ENCODE data around the gene SSR1. TPM values are rescaled to one million over a fixed set of nuclear protein-coding genes. Genes with fewer than 3 reads are reported as not detected.

SSR1 gene
- total RNA-seq, 1 experiment from 2014 or later, result 102 TPM

DNA sequence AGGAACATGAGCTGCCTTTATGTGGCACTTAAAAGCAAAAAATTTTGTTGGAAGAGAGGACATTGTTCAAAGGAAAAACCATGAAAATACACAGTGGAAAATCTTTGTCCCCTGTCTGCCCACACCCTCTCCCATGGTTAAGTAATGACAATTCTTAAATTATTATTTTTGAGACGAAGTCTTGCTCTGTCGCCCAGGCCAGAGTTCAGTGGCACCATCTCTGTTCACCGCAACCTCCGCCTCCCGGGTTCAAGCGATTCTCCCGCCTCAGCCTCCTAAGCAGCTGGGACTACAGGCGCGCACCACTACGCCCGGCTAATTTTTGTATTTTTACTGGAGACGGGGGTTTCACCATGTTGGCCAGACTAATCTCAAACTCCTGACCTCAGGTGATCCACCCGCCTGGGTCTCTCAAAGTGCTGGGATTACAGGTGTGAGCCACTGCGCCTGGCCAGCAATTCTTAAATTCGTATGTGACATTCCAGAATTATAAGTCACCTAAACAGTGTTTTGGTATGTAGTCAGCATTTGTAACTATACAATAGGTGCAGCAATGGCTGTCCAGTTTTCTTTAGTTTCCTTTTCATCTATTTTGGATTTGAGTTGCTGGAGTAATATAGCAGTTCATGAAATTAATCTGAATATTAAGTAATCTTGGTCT, 636 bp upstream of the SSR1 start:
- Histone ChIP-seq H4K20me1 (ENCODE audit: control insufficient read depth, insufficient read depth, insufficient read length) (peaks cover 4% of the 10 kb centered on the region), H3K23me2 (ENCODE audit: insufficient read length, low read depth, low read length, poor library complexity, severe bottlenecking) (no peaks in the 10 kb centered on the region), H3T11ph (ENCODE audit: low read length) (no peak overlapping the region), H3K4ac (ENCODE audit: low read depth, low read length) (no peak overlapping the region; the same call in 1 of the 2 replicates), H3K9me3 (ENCODE audit: control insufficient read depth, low read depth, low read length) (no peaks in the 10 kb centered on the region), H3K79me1 (ENCODE audit: insufficient read depth, low read depth, low read length, poor library complexity, severe bottlenecking) (peaks cover 3% of the 10 kb centered on the region), H3K27me3 (ENCODE audit: insufficient read depth, low read length) (no peaks in the 10 kb centered on the region), H3K27ac (ENCODE audit: insufficient read length, low read depth, low read length) (no peak overlapping the region), H2AK5ac (ENCODE audit: insufficient read length, low read length) (no peak overlapping the region), H4K5ac (ENCODE audit: insufficient read length, low read depth, low read length) (no peak overlapping the region), H3K9ac (ENCODE audit: extremely low read depth, insufficient read length, low read length) (peak overlapping the region; percentile 84), H3K4me1 (ENCODE audit: insufficient read depth, low read length) (no peaks in the 10 kb centered on the region; the same call in 1 of the 2 replicates), H2BK120ac (ENCODE audit: low read depth, low read length, poor library complexity, severe bottlenecking) (no peak overlapping the region), H2BK5ac (ENCODE audit: insufficient read length, low read length) (no peak overlapping the region), H3K56ac (ENCODE audit: insufficient read length, low read depth, low read length) (no peak overlapping the region), H2BK12ac (ENCODE audit: insufficient read length, low read depth, low read length) (no peak overlapping the region), H2AFZ (ENCODE audit: low read length) (no peak overlapping the region), H3K4me2 (ENCODE audit: insufficient read depth, insufficient read length, low read length) (peak overlapping the region; percentile 53), H2BK20ac (ENCODE audit: low read depth, low read length, poor library complexity, severe bottlenecking) (no peak overlapping the region), H2BK15ac (ENCODE audit: low read depth, low read length) (no peak overlapping the region), H3K79me2 (ENCODE audit: insufficient read depth, low read length) (peaks cover 8% of the 10 kb centered on the region; the same call in 1 of the 2 replicates), H3K23ac (ENCODE audit: insufficient read length, low read depth, low read length) (no peak overlapping the region), H4K8ac (replicated peaks; ENCODE audit: insufficient read length, low read depth, low read length) (no peak overlapping the region), H3K14ac (ENCODE audit: insufficient read depth, low read length) (no peak overlapping the region), H4K91ac (ENCODE audit: insufficient read length, low read depth, low read length) (no peak overlapping the region), H3K18ac (ENCODE audit: insufficient read length, low read depth, low read length) (no peak overlapping the region)
- peaks cover 0 to 3% of the 10 kb centered on the region in 2 experiments; a peak in 2 of 5 replicates for H3K9me3 Mint-ChIP-seq
- peaks cover 11 to 19% (median 17%) of the 10 kb centered on the region in 3 experiments for H3K36me3 Mint-ChIP-seq (ENCODE audit: insufficient read depth in 1 of 3, low read depth in 3 of 3)
- peaks cover 9 to 14% of the 10 kb centered on the region in 2 experiments for H3K4me1 Mint-ChIP-seq
- H3K27ac Mint-ChIP-seq, result peak overlapping the region; percentile 75 to 84 (median 77); a peak in 4 of 7 replicates
- peak overlapping the region; percentile 93 to 95 for H3K4me3 Mint-ChIP-seq
- TF ChIP-seq, protein P1, sequence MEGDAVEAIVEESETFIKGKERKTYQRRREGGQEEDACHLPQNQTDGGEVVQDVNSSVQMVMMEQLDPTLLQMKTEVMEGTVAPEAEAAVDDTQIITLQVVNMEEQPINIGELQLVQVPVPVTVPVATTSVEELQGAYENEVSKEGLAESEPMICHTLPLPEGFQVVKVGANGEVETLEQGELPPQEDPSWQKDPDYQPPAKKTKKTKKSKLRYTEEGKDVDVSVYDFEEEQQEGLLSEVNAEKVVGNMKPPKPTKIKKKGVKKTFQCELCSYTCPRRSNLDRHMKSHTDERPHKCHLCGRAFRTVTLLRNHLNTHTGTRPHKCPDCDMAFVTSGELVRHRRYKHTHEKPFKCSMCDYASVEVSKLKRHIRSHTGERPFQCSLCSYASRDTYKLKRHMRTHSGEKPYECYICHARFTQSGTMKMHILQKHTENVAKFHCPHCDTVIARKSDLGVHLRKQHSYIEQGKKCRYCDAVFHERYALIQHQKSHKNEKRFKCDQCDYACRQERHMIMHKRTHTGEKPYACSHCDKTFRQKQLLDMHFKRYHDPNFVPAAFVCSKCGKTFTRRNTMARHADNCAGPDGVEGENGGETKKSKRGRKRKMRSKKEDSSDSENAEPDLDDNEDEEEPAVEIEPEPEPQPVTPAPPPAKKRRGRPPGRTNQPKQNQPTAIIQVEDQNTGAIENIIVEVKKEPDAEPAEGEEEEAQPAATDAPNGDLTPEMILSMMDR (conservative IDR thresholded peaks at IDR 0.05), result no peak
- DNase-seq, result no peak
- H3K27me3 Mint-ChIP-seq (ENCODE audit: low read depth), result no peaks in the 10 kb centered on the region
- no CpG with 5 or more reads among the region's 15 CpGs for WGBS (ENCODE audit: extremely low coverage, insufficient read length, low lambda C conversion rate)

Data from H9 (cell line).